Measurements from ENCODE around the gene KLC4.

KLC4 gene

GRCh38 chr6:43059168-43060033 is at the start of gene KLC4, which contains the start of gene MRPL2:
Gene KLC4 (plus strand): TSS chr6:43059631. CDS start chr6:43061336, 1,705 bp downstream.
Gene MRPL2 (minus strand): TSS chr6:43059434. CDS start chr6:43059381, 53 bp downstream.
- DNase-seq (ENCODE audit: insufficient read length, low spot score) (peak; percentile 98), FAIRE-seq (peak; percentile 50)
- TF ChIP-seq POLR2A (IDR thresholded peaks at IDR 0.05; ENCODE audit: low read depth, low read length): peak; percentile 86

GRCh38 chr6:43011207-43011606 is 48.2 kb upstream of the KLC4 start:
- TF ChIP-seq POLR2A (IDR thresholded peaks at IDR 0.05; ENCODE audit: low read depth, low read length): no peak
- DNase-seq (ENCODE audit: insufficient read length, low spot score) (no peak), FAIRE-seq (no peak)

- no peak for FAIRE-seq
- no peak for TF ChIP-seq POLR2A (IDR thresholded peaks at IDR 0.05; ENCODE audit: low read depth, low read length)
- no peak for DNase-seq (ENCODE audit: insufficient read length, low spot score)
Observed at GRCh38 chr6:43012364-43012763, 47.1 kb upstream of the KLC4 start.

GRCh38 chr6:43013097-43013842 is 46.2 kb upstream of the KLC4 start:
- no peak for TF ChIP-seq POLR2A (IDR thresholded peaks at IDR 0.05; ENCODE audit: low read depth, low read length)
- DNase-seq (ENCODE audit: insufficient read length, low spot score): peak; percentile 50
- FAIRE-seq: no peak

- peak; percentile 58 for TF ChIP-seq POLR2A (IDR thresholded peaks at IDR 0.05; ENCODE audit: low read depth, low read length)
- peak; percentile 93 for FAIRE-seq
- DNase-seq (ENCODE audit: insufficient read length, low spot score): peak; percentile 95
Observed at GRCh38 chr6:43013843-43014433, 45.5 kb upstream of the KLC4 start, which contains the start of the genes KLHDC3 and MEA1. Gene KLHDC3 (plus strand): TSS chr6:43014249. CDS start chr6:43017193, 2,944 bp downstream. Gene MEA1 (minus strand): TSS chr6:43013946. CDS start chr6:43013813, 133 bp downstream.

- no peak for TF ChIP-seq POLR2A (IDR thresholded peaks at IDR 0.05; ENCODE audit: low read depth, low read length)
- FAIRE-seq: no peak
- DNase-seq (ENCODE audit: insufficient read length, low spot score): peak; percentile 31
Observed at GRCh38 chr6:43014434-43014909, 45.0 kb upstream of the KLC4 start.

GRCh38 chr6:43016176-43016942 is 43.1 kb upstream of the KLC4 start:
- FAIRE-seq (no peak), DNase-seq (ENCODE audit: insufficient read length, low spot score) (no peak)
- no peak for TF ChIP-seq POLR2A (IDR thresholded peaks at IDR 0.05; ENCODE audit: low read depth, low read length)

GRCh38 chr6:43016943-43017334 is 42.5 kb upstream of the KLC4 start:
- FAIRE-seq (no peak), DNase-seq (ENCODE audit: insufficient read length, low spot score) (no peak)
- TF ChIP-seq POLR2A (IDR thresholded peaks at IDR 0.05; ENCODE audit: low read depth, low read length): no peak

- TF ChIP-seq POLR2A (IDR thresholded peaks at IDR 0.05; ENCODE audit: low read depth, low read length): no peak
- no peak for FAIRE-seq
- no peak for DNase-seq (ENCODE audit: insufficient read length, low spot score)
Observed at GRCh38 chr6:43019152-43019551, 40.3 kb upstream of the KLC4 start.

- no peak for TF ChIP-seq POLR2A (IDR thresholded peaks at IDR 0.05; ENCODE audit: low read depth, low read length)
- FAIRE-seq (no peak), DNase-seq (ENCODE audit: insufficient read length, low spot score) (no peak)
Observed at GRCh38 chr6:43020052-43020705, 39.3 kb upstream of the KLC4 start.

- FAIRE-seq (no peak), DNase-seq (ENCODE audit: insufficient read length, low spot score) (peak; percentile 47)
- TF ChIP-seq POLR2A (IDR thresholded peaks at IDR 0.05; ENCODE audit: low read depth, low read length): no peak
Observed at GRCh38 chr6:43020847-43021246, 38.6 kb upstream of the KLC4 start.

- DNase-seq (ENCODE audit: insufficient read length, low spot score) (peak; percentile 87), FAIRE-seq (no peak)
- TF ChIP-seq POLR2A (IDR thresholded peaks at IDR 0.05; ENCODE audit: low read depth, low read length): peak; percentile 51; the same call in 1 of the 2 replicates
Observed at GRCh38 chr6:43021270-43022047, 38.0 kb upstream of the KLC4 start, which contains the start of gene RRP36. Gene RRP36 (plus strand): TSS chr6:43021623. CDS start chr6:43021655, 32 bp downstream.

All from H54 (cell line).